ENCODE measurements around the gene LRRC56.
A peak's percentile ranks its signal among the peaks of the same experiment; 100 is the strongest.

LRRC56 gene

DNA sequence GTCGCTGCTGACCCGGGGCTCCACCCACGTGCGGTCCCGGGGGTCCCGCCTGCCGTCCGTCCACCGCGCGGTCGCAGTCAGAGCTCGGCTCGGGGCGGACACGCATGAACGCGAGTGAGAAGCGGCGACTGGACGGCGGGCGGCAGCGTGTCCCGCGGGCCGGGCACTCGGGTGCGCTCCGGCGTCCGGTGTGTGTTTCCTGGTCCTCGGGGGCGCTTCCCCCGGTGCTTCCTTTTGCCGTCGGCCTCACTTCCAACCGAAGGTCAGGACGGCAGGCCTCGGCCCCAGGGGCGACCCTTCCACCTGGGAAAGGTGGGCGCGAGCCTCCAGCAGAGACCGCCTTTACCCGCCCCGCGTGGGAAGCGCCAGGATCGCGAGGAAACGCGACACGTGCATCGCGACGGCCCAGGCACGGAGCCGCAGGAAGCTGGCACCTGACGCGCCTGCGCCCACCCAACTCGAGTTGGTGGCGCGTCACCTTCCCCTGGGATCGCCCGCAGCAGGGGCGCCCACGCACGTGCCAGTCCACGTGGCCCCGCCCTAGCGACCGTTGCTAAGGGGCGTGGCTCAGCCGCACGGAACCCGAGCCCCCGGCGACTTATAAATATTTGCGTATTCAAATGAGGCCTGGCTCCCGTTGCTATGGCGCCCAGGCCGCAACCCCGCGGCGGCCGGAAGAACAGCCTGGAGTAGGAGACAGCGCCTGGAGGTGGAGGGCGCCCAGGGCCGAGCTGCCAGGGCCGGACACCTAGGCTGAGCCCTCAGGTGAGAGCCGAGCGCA, at the start of gene LRRC56:
Gene LRRC56 (plus strand): TSS at position 687 of the 781 bp plus-strand sequence. CDS start 3,158 bp downstream, outside the sequence.
- H3K9ac ChIP-seq (ENCODE audit: low read length), result peak within 1 kb of the TSS; percentile 31
- peak within 1 kb of the TSS; percentile 11 for H3K4me3 ChIP-seq (ENCODE audit: low read length)

DNA sequence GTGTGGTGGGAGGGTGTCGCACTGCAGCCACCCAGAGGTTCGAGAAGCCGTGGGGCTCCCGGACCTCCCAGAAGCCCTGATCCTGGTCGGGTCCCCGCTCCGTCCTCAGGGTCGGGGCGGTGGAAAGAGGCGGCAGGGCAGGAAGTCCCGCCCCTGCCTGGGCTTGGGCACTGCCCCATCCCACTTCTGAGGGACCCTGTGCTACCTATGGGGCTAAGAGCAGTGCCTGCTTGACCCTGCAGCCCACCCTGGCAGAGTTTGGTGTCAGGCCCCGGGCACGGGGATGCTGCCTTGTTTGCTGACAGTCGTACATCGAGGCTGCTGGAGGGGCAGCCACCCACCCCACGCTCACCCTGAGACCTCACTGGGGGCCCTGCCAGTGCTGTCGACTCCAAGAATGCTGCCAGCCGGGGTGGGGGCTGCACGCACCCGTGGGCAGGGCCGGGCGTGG, 49.7 kb upstream of the LRRC56 start:
- no peaks in the 10 kb centered on the region for H3K36me3 ChIP-seq (ENCODE audit: control insufficient read depth, insufficient read depth, low read length)

More for the DNA sequence above, at the start of gene LRRC56:
- peaks cover 37% of the 10 kb centered on the region for H3K4me1 ChIP-seq (ENCODE audit: control insufficient read depth, insufficient read depth, low read length)
- H3K36me3 ChIP-seq (ENCODE audit: control insufficient read depth, insufficient read depth, low read length), result peaks cover 8% of the 10 kb centered on the region
- peaks cover 6% of the 10 kb centered on the region for H3K27me3 ChIP-seq (ENCODE audit: control insufficient read depth, insufficient read depth, low read length)
- H3K9me3 ChIP-seq (ENCODE audit: control insufficient read depth, low read length), result no peaks in the 10 kb centered on the region

GRCh38 chr11:488062-488461, 49.3 kb upstream of the LRRC56 start:
- H3K36me3 ChIP-seq (ENCODE audit: control insufficient read depth, insufficient read depth, low read length), result no peaks in the 10 kb centered on the region
- H3K9ac ChIP-seq (ENCODE audit: low read length), result no peak overlapping the region
- H3K4me3 ChIP-seq (ENCODE audit: low read length), result no peak overlapping the region
- no peaks in the 10 kb centered on the region for H3K9me3 ChIP-seq (ENCODE audit: control insufficient read depth, low read length)
- H3K4me1 ChIP-seq (ENCODE audit: control insufficient read depth, insufficient read depth, low read length), result peaks cover 7% of the 10 kb centered on the region
- no peaks in the 10 kb centered on the region for H3K27me3 ChIP-seq (ENCODE audit: control insufficient read depth, insufficient read depth, low read length)

More for the DNA sequence above, 49.7 kb upstream of the LRRC56 start:
- H3K27me3 ChIP-seq (ENCODE audit: control insufficient read depth, insufficient read depth, low read length), result no peaks in the 10 kb centered on the region
- no peaks in the 10 kb centered on the region for H3K9me3 ChIP-seq (ENCODE audit: control insufficient read depth, low read length)
- no peak overlapping the region for H3K9ac ChIP-seq (ENCODE audit: low read length)
- peaks cover 7% of the 10 kb centered on the region for H3K4me1 ChIP-seq (ENCODE audit: control insufficient read depth, insufficient read depth, low read length)
- H3K4me3 ChIP-seq (ENCODE audit: low read length), result no peak overlapping the region

- Histone ChIP-seq H3K27me3 (ENCODE audit: control insufficient read depth, insufficient read depth, low read length) (no peaks in the 10 kb centered on the region), H3K4me3 (ENCODE audit: low read length) (no peak overlapping the region), H3K9me3 (ENCODE audit: control insufficient read depth, low read length) (no peaks in the 10 kb centered on the region), H3K4me1 (ENCODE audit: control insufficient read depth, insufficient read depth, low read length) (peaks cover 7% of the 10 kb centered on the region), H3K9ac (ENCODE audit: low read length) (no peak overlapping the region), H3K36me3 (ENCODE audit: control insufficient read depth, insufficient read depth, low read length) (no peaks in the 10 kb centered on the region)
These were observed 48.7 kb upstream of the LRRC56 start for GRCh38 chr11:488579-488978.

GRCh38 chr11:488992-489391, 48.3 kb upstream of the LRRC56 start:
- Histone ChIP-seq H3K27me3 (ENCODE audit: control insufficient read depth, insufficient read depth, low read length) (no peaks in the 10 kb centered on the region), H3K9ac (ENCODE audit: low read length) (no peak overlapping the region), H3K4me3 (ENCODE audit: low read length) (no peak overlapping the region), H3K36me3 (ENCODE audit: control insufficient read depth, insufficient read depth, low read length) (no peaks in the 10 kb centered on the region), H3K4me1 (ENCODE audit: control insufficient read depth, insufficient read depth, low read length) (peaks cover 7% of the 10 kb centered on the region), H3K9me3 (ENCODE audit: control insufficient read depth, low read length) (no peaks in the 10 kb centered on the region)

DNA sequence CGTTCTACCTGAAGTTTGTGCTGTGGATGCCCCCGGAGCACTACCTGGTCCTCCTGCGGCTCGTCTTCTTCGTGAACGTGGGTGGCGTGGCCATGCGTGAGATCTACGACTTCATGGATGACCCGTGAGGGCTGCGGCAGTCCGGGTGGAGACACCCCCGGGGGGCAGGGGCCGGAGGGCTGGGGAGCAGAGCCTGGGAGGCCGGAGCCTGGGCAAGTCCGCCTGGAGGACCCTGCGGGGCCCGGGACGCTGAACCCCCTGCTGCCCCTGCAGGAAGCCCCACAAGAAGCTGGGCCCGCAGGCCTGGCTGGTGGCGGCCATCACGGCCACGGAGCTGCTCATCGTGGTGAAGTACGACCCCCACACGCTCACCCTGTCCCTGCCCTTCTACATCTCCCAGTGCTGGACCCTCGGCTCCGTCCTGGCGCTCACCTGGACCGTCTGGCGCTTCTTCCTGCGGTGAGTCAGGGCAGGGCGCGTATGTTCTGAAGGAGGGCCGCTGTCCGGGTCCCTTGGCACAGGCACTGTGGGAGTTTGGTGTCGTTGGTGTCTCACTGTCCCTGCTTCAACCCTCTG, 47.6 kb upstream of the LRRC56 start:
- no peaks in the 10 kb centered on the region for H3K36me3 ChIP-seq (ENCODE audit: control insufficient read depth, insufficient read depth, low read length)
- H3K9me3 ChIP-seq (ENCODE audit: control insufficient read depth, low read length), result no peaks in the 10 kb centered on the region
- no peaks in the 10 kb centered on the region for H3K27me3 ChIP-seq (ENCODE audit: control insufficient read depth, insufficient read depth, low read length)
- no peak overlapping the region for H3K4me3 ChIP-seq (ENCODE audit: low read length)
- H3K9ac ChIP-seq (ENCODE audit: low read length), result no peak overlapping the region
- peaks cover 7% of the 10 kb centered on the region for H3K4me1 ChIP-seq (ENCODE audit: control insufficient read depth, insufficient read depth, low read length)

DNA sequence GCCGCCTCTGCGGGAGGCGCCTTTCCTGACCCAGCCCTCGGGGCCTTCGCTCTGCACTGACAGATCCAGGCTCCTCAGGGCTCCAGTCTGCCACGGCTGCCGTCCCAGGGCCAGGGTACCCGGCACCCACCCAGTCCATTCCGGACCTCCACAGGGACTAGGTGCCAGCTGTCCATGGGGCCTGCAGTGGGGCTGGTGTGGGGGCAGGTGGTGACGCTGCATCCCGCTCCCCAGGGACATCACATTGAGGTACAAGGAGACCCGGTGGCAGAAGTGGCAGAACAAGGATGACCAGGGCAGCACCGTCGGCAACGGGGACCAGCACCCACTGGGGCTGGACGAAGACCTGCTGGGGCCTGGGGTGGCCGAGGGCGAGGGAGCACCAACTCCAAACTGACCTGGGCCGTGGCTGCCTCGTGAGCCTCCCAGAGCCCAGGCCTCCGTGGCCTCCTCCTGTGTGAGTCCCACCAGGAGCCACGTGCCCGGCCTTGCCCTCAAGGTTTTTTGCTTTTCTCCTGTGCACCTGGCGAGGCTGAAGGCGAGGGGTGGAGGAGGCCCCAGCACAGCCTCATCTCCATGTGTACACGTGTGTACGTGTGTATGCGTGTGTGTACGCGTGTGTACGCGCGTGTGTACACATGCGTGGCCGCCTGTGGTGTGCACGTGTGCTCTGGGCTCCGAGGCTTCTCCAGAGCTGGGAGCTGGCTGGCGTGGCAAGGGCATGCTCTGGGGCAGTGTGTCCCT, 47.0 kb upstream of the LRRC56 start:
- Histone ChIP-seq H3K36me3 (ENCODE audit: control insufficient read depth, insufficient read depth, low read length) (no peaks in the 10 kb centered on the region), H3K4me1 (ENCODE audit: control insufficient read depth, insufficient read depth, low read length) (peaks cover 7% of the 10 kb centered on the region), H3K4me3 (ENCODE audit: low read length) (no peak overlapping the region), H3K27me3 (ENCODE audit: control insufficient read depth, insufficient read depth, low read length) (no peaks in the 10 kb centered on the region), H3K9ac (ENCODE audit: low read length) (no peak overlapping the region), H3K9me3 (ENCODE audit: control insufficient read depth, low read length) (no peaks in the 10 kb centered on the region)

DNA sequence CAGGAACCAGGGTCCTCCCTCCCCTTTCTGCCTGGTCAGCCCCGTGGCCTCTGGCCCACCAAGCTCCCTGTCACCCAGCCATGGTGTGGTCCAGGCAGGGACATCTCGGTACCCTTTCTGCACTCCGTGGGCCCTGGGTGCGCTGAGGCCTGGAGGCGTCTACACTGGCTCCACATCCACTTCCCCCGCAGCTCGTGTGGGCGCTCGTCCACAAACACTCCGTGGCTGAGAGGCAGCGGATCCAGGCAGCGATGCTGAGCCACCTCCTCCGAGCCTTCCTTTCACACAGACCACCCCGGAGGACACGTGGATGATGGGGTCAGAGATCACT, 46.4 kb upstream of the LRRC56 start:
- Histone ChIP-seq H3K4me1 (ENCODE audit: control insufficient read depth, insufficient read depth, low read length) (peaks cover 7% of the 10 kb centered on the region), H3K36me3 (ENCODE audit: control insufficient read depth, insufficient read depth, low read length) (no peaks in the 10 kb centered on the region), H3K4me3 (ENCODE audit: low read length) (no peak overlapping the region), H3K27me3 (ENCODE audit: control insufficient read depth, insufficient read depth, low read length) (no peaks in the 10 kb centered on the region), H3K9me3 (ENCODE audit: control insufficient read depth, low read length) (no peaks in the 10 kb centered on the region), H3K9ac (ENCODE audit: low read length) (no peak overlapping the region)

DNA sequence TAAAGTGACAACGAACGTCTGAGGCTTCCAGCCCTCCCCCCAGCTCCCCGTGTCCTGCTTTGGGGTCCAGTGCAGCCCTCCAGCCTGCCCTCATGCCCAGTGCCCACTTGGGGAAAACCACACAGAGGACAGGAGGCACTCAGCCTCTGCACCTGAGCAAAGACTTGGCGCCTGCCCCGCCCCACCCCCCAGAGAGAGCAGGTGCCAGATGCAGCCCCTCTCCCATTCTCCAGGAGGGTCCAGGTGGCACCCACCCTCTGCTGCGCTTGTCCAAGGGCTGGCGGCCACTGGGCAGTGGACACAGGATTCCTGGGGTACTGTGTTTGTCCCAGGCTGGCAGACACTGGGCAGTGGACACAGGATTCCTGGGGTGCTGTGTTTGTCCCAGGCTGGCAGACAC, 46.0 kb upstream of the LRRC56 start:
- Histone ChIP-seq H3K27me3 (ENCODE audit: control insufficient read depth, insufficient read depth, low read length) (no peaks in the 10 kb centered on the region), H3K36me3 (ENCODE audit: control insufficient read depth, insufficient read depth, low read length) (no peaks in the 10 kb centered on the region), H3K9ac (ENCODE audit: low read length) (no peak overlapping the region), H3K4me3 (ENCODE audit: low read length) (no peak overlapping the region), H3K9me3 (ENCODE audit: control insufficient read depth, low read length) (no peaks in the 10 kb centered on the region), H3K4me1 (ENCODE audit: control insufficient read depth, insufficient read depth, low read length) (peaks cover 7% of the 10 kb centered on the region)

DNA sequence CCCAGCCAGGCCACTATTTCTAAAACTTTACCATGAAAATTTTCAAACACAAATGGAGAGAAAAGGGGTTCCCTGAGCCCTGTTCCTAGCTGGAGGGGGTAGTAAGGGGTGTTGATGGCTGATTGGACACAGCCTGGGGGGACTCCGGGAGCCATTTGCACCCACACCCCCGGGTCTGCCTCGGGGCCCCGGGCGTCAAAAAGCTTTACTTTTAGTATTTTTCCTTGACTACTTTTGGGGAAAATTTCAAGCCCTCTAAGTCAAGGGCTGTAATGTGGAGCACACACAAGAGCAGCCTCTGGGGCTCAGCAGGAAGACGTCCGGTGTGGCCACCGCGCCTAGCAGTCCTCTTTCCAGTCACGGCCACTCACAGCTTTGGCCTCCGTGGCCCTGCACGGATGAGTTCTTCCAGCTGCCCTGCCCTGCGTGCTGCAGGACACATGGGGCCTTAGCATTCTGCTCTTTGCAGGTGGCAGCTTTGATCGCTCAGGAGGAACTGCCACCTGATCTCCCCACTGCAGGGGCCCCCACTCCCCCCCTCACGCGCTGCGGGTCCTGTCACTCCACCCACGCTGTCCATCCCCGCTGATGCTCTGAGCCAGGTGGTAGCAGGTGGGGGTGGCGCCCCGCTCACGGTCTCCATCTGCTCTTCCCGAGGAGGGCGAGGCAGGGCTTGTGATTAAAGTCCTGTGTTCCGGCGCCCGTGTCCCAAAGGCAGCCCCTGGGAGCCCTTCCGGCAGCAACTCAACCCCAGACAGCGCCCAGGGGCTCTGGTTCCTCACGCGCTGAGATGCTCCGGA, 44.7 kb upstream of the LRRC56 start:
- Histone ChIP-seq H3K36me3 (ENCODE audit: control insufficient read depth, insufficient read depth, low read length) (peaks cover 3% of the 10 kb centered on the region), H3K4me3 (ENCODE audit: low read length) (no peak overlapping the region), H3K9ac (ENCODE audit: low read length) (no peak overlapping the region), H3K4me1 (ENCODE audit: control insufficient read depth, insufficient read depth, low read length) (peaks cover 4% of the 10 kb centered on the region), H3K9me3 (ENCODE audit: control insufficient read depth, low read length) (no peaks in the 10 kb centered on the region), H3K27me3 (ENCODE audit: control insufficient read depth, insufficient read depth, low read length) (no peaks in the 10 kb centered on the region)

DNA sequence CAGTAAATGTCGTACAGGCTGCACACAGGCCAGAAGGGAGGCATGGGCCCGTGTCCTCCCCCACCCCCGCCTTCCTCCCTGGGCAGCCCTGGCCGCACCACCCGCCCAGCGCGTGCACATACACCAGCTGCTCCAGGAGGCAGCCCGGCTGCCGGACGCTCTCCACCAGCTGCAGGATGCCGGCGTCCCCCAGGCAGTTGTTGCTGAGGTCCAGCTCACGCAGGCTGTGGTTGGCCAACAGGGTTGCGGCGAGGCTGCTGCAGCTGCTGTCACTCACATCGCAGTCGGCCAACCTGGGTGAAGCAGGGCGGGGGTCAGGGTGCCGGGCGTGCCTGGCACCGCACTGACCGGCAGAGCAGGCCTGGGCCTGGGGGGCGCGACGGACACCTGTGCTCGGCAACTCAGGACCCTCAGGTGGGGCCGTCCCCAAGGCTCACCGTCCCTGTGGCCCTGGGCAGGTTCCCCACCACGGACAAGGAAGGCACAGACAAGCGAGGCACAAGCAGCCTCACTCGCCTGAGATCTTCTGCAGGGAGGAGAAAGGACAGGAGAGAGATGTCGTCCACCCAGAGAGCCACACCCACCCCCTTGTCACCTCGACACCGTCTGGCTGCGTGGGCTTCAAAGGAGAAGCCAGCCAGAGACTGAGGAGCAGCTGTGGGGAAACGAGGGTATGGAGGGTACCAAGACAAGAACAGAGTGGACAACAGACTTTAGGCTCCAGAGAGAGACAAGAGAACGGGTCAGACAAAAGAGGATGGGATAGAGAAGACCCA, 42.4 kb upstream of the LRRC56 start:
- no peak overlapping the region for H3K9ac ChIP-seq (ENCODE audit: low read length)
- H3K9me3 ChIP-seq (ENCODE audit: control insufficient read depth, low read length), result no peaks in the 10 kb centered on the region
- peaks cover 22% of the 10 kb centered on the region for H3K36me3 ChIP-seq (ENCODE audit: control insufficient read depth, insufficient read depth, low read length)
- no peaks in the 10 kb centered on the region for H3K27me3 ChIP-seq (ENCODE audit: control insufficient read depth, insufficient read depth, low read length)
- H3K4me1 ChIP-seq (ENCODE audit: control insufficient read depth, insufficient read depth, low read length), result no peaks in the 10 kb centered on the region
- H3K4me3 ChIP-seq (ENCODE audit: low read length), result no peak overlapping the region

Measured in mucosa of stomach (tissue), 1 donor.